ENCODE measurements around the gene C1QTNF4. TPM values are rescaled to one million over a fixed set of nuclear protein-coding genes. Genes with fewer than 3 reads are reported as not detected.

The C1QTNF4 gene
- total and polyA plus RNA-seq, 9 of the 15 experiments (the other 6 are each of a cell fraction or from before 2014, with no cell fraction given), result not detected

DNA sequence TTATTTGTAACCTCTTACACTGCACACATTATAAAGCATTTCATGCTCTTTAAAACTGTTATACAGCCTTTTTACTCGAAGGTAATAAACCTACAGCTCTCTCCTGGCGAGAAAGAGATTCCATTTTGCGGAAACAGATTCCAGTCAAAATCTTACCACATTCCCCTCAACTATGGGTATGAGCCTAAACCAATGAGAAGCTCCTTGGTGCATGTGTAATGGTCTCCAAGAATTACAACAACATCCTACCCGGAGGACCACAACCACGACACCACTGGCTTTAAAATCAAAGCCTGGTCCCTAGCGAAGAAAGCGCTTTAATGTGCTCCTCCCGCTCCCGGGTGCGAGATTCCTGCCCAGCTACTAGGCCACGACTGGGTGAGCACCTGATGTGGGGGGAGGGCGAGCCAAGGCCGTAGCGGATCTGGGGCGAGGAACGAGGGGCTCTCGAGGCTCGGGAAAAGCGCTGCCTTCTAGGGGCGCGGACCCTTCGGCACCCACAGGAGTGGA is 42.1 kb downstream of the C1QTNF4 start (continued):
- TF ChIP-seq, protein P1, sequence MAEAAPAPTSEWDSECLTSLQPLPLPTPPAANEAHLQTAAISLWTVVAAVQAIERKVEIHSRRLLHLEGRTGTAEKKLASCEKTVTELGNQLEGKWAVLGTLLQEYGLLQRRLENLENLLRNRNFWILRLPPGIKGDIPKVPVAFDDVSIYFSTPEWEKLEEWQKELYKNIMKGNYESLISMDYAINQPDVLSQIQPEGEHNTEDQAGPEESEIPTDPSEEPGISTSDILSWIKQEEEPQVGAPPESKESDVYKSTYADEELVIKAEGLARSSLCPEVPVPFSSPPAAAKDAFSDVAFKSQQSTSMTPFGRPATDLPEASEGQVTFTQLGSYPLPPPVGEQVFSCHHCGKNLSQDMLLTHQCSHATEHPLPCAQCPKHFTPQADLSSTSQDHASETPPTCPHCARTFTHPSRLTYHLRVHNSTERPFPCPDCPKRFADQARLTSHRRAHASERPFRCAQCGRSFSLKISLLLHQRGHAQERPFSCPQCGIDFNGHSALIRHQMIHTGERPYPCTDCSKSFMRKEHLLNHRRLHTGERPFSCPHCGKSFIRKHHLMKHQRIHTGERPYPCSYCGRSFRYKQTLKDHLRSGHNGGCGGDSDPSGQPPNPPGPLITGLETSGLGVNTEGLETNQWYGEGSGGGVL (CRISPR knock-in tag; IDR thresholded peaks at IDR 0.05), result no peak
- no peak for TF ChIP-seq CBFA2T3 (IDR thresholded peaks at IDR 0.05)
- no peak for TF ChIP-seq ZBTB34 (CRISPR knock-in tag; IDR thresholded peaks at IDR 0.05)
- no peak for TF ChIP-seq ZC3H8 (IDR thresholded peaks at IDR 0.05)
- TF ChIP-seq RB1 (IDR thresholded peaks at IDR 0.05; ENCODE audit: low read depth), result no peak
- no peak for TF ChIP-seq YBX1 (IDR thresholded peaks at IDR 0.05)
- TF ChIP-seq ZBTB1 (CRISPR knock-in tag; IDR thresholded peaks at IDR 0.05; ENCODE audit: borderline replicate concordance, low read depth), result peak; percentile 48; the same call in 1 of the 2 replicates
- TF ChIP-seq TGIF2 (CRISPR knock-in tag; IDR thresholded peaks at IDR 0.05), result no peak
- TF ChIP-seq E2F3 (CRISPR knock-in tag; IDR thresholded peaks at IDR 0.05), result 0 out of 2 replicates have a peak, but pooled peaks have one; percentile 23
- 0 out of 2 replicates have a peak, but pooled peaks have one; percentile 19 for TF ChIP-seq ZBTB33 (CRISPR knock-in tag; IDR thresholded peaks at IDR 0.05)
- TF ChIP-seq, protein P2, sequence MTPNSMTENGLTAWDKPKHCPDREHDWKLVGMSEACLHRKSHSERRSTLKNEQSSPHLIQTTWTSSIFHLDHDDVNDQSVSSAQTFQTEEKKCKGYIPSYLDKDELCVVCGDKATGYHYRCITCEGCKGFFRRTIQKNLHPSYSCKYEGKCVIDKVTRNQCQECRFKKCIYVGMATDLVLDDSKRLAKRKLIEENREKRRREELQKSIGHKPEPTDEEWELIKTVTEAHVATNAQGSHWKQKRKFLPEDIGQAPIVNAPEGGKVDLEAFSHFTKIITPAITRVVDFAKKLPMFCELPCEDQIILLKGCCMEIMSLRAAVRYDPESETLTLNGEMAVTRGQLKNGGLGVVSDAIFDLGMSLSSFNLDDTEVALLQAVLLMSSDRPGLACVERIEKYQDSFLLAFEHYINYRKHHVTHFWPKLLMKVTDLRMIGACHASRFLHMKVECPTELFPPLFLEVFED (CRISPR knock-in tag; conservative IDR thresholded peaks at IDR 0.05), result 0 out of 2 replicates have a peak, but pooled peaks have one; percentile 35
- TF ChIP-seq MCM7 (IDR thresholded peaks at IDR 0.05), result no peak
- TF ChIP-seq IRF9 (tag; IDR thresholded peaks at IDR 0.05), result no peak
- TF ChIP-seq GATAD2B (IDR thresholded peaks at IDR 0.05; ENCODE audit: borderline replicate concordance), result no peak
- no peak for TF ChIP-seq GTF2A2 (tag; IDR thresholded peaks at IDR 0.05)
- no peak for TF ChIP-seq KAT8 (IDR thresholded peaks at IDR 0.05; ENCODE audit: low read depth)
- no peak for TF ChIP-seq TAF15 (IDR thresholded peaks at IDR 0.05; ENCODE audit: low read depth, low read length)
- no peak for TF ChIP-seq ZNF695 (CRISPR knock-in tag; IDR thresholded peaks at IDR 0.05)
- TF ChIP-seq NCOA1 (IDR thresholded peaks at IDR 0.05; ENCODE audit: low read depth), result no peak
- TF ChIP-seq ZNF766 (CRISPR knock-in tag; conservative IDR thresholded peaks at IDR 0.05), result 0 out of 2 replicates have a peak, but pooled peaks have one; percentile 29
- no peak for TF ChIP-seq CHD1 (IDR thresholded peaks at IDR 0.05; ENCODE audit: low read length)
- no peak for TF ChIP-seq MITF (IDR thresholded peaks at IDR 0.05)

Data from K562 (cell line).